Amniotic epithelial cell (primary cell): ENCODE results near the gene TMEM255B.

Source experiments
- DNase-seq: peaks from one replicate; pipeline ENCODE4 v3.0.0-alpha.2; 2010; ENCODE audit warnings: low read depth

Gene TMEM255B

DNA sequence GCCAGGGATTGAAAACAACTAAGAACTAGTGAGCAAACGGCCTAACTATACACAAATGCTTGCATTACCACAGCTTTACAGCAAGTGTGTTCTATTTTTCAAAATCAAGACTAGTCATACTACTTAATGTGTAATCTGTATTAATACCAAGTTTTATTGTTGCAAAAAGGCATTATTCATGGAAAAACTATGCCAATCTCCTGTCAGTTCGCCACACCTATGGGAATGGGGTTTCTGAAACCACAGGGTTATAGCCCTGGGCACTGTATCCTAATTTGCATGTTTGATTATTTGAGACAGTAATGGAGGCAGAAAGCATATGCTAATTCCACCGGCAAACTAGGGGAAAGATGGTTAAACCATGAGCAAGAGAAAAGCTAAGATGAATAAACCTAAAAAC is 90.5 kb downstream of the TMEM255B start:
- no peak for DNase-seq

DNA sequence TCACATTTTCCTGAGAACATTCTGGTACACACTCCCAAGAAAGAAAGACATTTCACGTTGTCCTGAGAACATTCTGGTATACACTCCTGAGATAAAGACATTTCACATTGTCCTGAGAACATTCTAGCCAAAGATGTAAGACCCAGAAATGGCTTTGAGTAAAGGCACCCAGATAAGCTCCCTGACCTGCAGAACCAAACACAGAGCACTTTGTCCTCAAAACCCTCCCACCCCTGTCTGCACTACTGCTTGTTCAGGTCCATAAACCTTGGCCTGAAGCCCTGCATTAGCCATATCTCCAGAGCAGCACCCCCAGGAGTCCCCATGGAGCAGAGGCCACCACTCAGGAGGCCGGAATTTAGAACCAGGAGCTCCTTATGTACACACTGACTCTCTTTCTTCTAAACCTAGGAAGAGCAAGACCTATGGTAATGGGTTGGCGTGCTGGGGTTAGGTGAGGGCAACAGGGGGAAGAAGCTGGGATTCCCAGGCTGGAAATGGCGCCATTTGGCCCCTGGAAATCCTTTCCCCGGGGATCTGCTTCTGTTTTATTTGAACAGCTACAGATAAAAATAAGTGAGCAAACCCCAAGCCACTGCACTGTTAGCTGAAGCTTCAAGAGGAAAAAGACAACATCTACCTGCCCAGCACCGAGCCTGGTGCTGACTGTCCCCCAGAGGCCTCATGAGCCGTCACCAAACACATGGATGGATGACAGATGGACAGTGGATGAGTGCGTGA is 91.1 kb downstream of the TMEM255B start:
- DNase-seq: peak; percentile 53

DNA sequence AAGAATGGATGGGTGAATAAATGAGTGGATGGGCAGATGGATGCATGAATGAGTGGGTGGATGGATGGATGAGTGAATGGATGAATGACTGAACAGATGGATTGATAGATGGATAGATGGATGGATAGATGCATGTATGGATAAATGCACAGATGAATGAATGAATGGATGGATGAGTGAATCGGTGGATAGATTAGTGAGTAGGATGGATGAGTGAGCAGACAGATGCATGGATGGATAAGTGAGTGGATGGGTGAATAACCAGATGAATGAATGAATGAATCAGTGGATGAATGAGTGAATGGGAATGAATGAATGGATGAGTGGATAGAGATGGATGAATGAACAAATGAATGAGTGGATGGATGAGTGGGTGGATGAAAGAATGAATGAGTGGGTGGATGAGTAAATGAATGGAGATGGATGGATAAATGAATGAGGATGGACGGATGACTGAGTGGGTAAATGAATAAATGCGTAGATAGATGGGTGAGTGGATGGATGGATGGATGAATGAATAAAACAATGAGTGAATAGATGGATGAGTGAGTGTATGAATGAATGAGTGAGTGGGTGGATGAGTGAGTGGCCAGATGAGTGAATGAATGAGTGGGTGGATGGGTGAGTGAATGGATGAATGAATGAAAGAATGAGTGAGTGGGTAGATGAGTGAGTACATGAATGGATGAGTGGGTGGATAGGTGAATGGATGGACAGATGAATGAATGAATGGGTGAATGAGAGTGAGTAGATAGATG is 91.9 kb downstream of the TMEM255B start:
- no peak for DNase-seq

DNA sequence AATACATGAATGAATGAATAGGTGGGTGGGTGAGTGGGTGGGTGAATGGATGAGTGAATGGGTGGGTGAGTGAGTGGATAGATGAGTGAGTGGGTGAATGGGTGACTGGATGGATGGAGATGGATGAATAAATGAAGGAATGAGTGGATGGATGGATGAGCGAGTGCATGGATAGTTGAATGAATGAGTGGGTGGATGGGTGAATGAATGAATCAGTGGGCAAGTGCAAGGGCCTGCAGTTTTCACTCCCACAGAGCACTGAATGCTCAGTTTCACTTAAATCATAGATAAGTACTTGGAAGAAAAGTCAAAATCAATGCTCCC is 92.4 kb downstream of the TMEM255B start:
- DNase-seq: no peak

DNA sequence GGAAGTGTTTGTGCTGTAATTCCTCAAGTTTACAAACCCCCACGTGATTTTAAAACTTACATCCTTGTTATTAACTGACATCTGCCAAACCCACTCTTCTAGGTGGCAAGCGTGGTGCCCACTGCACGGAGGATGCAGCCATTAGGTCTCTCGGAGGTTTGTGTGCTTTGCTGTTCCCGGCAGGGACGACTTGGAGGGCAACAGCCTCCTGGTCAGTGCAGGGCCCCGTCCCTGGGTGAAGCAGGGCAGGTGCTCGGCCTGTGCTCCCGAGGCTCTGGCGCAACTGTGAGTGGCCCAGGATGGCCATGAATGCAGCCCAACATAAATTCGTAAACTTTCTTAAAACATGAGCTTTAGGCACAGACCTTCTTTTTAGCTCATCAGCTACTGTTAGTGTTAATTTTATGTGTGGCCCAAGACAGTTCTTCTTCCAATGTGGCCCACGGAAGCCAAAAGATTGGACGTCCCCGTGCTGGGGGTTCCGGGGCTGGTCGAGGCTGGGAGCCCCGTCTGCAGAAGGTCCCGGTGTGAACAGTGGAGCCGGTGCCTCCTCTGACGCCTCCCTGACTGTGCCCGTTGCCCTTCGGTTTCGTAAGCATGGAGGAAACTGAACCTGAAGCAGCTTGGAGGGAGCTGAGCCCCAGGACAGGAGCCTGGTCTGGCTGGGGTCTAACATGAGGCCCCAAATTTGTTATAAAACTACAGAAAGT is 93.0 kb downstream of the TMEM255B start:
- no peak for DNase-seq

DNA sequence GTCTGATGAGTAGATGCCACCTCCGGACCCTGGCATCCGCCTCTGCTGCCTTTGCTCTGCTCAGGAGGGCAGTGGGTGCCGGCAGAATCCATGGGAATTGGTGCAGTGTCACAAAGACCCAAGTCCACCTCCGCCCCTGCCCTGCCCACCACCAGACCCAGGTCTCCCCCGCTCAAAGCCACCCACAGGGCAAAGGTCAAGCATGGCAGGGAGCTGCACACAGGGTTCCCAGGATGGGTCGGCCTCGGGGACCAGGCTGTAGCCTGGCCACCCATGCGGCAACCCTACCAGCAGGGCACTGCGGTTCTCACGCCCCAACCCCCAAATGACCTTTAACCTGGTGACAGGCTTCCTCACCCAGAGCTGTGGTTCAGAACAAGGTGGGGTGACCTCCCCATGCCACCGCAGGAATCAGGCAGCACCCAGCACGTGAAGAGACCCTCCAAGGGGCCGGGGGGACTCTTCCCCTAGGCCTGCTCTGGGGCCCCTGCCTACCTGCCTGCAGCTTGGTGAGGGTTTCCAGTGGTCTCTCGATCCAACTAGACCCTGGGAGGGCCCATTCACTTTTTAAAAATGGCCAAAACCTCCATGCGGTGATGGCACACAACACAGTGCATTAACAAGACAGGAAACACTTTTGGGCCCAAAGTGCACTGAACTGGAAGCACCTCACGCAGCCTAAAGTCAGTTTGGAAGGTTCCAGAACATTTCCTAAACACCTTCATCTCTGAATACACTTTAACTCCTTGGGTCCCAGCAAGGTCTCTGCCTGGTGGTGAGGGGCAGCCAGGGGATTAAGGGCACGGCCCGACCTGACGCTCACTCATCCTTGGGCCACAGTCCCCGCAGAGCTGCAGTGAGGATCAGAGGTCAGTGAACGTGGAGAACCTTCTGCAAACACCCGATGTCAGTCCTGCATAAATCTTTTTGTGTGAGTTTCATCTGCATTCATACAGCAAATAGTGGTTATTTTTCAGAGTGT is 93.8 kb downstream of the TMEM255B start:
- DNase-seq: no peak

DNA sequence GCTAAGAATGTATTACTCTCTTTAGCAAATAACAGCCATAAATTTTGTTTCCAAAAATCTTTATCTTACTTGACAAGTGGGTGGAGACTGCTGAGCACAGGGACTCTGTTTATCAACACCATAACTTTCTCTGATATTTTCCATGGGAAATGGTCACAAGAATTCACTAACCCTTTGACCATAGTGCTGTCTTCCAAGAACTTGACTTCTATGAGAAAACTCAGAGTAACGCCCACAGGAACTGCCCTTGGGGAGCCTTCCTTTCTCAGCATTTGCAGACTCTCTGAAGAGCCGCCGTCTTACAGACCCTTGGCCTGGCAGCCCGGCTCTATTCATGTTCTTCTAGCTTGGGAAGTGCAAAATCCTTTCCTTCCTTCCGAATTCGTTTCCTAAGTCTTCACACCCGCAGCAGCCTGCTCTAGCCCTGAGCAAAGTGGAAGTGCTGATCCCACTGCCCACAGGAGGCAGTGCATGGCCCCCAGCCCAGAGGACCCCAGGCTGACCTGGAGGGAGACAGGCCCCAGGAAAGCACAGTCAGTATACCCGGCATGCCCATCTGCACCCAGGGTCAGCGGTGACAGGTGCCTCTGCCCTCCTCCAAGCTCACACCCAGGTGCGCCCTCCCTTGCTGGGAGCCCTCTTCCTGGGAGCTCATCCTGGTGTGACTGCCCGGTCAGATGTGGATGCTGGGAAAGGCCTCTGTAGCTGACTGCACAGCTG is 94.7 kb downstream of the TMEM255B start:
- peak; percentile 79 for DNase-seq

DNA sequence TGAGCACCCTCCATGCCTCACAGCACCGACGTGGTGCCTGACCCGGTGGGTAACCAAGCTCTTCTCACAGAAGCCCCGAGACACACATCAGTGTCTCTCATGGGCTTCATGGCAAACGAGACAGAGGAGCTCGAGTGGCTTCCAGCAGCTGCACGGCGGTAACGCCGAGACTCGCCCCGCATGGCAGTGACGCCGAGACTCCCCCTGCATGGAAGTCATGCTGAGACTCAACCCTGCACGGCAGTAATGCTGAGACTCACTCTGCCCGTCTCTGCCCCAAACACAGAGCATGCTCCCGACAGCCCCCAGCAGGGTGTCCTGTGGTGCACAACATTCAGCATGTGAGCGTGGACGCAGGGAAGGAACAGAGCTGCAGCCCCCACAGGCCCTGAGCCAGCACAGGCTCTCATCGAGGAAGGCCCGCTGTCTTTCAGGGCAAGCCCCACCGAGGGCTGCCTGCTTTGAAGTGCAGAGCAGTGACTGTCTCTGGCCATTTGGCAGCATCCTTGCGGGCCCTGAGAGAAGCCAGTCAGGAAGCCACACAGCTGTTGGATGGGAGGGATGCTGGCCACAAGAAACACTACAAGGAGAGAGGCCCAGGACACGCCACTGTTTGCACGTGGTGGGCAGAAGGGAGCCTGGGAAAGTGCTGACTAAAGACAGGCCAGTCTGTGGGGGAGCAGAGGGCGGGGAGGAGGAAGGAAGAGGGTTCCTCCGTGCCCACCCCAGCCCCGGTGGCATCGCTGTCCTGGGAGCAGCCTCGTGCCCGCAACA is 95.4 kb downstream of the TMEM255B start:
- DNase-seq: no peak

DNA sequence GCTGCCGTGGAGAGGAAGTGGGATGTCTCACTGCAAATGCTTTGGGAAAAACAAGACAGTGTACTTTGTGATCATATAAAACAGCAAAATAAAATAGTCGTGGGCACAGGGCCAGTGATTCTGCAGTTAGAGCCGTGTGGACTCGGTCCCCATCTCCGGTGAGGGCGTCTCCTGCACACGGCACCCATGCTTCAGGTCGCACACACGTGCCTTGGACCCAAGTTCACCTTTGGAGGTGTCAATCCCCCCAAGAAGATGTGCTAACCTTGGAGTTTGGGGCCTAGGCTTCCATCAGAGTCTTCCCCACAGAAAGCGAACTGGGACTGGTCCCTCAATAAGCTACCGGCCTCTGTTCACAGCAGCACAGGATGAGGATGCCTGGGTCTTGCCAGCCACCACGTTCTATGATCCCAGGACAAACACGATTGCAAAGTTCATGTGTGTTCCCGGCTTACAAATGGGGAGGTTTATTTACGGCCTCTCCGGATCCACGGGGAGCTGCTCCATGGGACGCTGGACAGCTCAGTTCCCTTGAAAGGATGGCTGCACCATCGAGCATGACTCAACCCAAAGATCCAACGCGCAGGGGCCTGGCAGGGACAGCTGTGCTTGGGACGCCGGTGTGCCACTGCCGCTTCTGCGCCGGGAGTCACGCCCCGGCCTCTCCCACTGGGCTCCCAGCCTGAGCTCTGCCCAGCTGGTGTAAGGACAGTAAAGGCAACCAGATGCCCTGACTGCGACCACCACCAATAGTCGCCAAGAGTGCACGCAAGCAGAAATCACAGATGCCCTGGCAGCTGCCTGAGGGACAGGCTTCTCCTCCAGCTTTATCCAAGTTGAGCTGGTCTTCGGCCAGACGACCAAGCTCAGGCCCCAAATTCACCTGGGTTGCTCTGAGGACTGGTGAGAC is 96.2 kb downstream of the TMEM255B start:
- no peak for DNase-seq

DNA sequence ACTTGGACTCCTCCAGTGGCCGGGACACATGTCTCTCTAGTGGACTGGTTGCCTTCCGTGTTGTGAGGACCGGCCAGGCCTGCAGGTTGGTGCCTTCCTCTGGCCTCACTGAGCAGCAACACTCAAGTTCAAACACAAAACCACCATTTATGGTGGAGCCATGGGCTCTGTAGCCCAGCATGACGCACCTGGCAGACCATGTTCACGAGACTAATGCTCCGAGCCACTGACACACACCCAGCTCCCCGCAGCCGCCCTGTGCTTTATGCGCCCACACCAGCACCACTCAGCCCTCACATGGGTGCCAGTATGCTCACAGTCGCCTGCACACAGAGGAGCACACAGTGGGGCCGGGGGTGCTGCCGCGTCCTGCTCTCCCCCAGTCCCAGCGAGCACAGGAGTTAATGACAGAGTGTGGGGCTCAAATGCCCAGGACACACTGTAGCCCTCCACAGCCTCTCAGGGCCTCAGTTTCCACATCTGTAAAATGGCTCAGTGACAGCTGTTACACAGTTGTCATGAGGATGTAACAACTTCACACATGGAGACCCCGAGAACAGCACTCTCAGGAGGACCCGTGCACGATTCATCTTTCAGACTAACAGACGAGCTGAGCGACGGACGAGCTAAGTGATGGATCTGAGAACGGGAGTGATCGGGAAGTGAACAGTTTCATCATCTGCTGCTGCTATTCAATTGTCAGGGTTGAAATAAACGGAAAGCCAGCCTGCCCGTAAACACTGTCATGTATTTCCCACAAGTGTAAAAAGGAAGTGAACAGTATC is 97.1 kb downstream of the TMEM255B start:
- no peak for DNase-seq

DNA sequence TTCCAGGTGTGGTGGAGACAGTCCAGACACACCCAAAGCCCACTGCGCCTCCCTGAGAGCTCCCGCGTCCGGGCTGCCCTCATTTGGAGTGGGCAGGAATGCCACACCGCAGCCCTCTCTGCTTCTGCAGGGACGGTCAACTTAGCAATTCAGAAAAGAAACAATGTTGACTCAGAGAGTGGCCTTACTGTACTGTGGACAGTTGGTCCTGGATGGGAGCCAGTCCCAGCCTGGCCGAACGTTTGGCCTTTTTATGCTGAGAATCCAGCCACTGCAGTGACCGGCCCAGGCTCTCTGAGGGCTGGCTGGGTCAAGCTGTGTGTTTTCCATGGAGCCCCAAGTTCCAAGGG is 97.7 kb downstream of the TMEM255B start:
- DNase-seq: peak; percentile 54

DNA sequence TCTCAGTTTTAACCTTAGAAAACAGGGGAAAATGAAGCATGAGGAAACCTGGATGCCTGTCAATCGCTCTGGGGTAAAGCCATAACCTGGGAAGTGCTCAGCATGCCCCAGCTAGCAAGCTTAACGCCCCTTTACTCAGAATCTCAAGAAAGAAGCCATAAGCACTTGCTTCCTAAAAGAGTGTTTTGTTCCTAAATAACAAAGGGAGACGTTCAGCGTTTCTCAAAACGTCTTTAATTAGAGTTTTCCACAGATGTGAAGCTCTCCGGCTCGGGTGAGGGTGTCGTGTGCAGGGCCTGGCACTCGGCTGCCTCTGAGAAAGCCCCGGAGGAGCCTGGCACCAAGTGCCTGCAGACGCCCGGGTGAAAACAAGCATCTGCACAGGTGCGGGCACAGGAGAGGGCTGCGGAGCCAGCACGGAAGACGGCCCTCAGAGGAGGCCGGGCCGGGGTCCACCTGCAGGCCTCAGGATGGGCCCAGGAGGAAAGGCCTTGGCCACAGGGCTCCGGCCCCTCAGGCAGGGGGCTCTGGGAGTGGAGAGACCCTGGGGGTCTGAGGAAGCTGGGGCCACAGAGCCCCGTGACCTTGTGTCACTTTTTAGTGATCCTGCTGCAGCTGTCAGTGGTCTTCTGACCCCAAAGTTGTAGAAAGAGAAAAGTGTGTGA is 98.6 kb downstream of the TMEM255B start:
- DNase-seq: no peak

DNA sequence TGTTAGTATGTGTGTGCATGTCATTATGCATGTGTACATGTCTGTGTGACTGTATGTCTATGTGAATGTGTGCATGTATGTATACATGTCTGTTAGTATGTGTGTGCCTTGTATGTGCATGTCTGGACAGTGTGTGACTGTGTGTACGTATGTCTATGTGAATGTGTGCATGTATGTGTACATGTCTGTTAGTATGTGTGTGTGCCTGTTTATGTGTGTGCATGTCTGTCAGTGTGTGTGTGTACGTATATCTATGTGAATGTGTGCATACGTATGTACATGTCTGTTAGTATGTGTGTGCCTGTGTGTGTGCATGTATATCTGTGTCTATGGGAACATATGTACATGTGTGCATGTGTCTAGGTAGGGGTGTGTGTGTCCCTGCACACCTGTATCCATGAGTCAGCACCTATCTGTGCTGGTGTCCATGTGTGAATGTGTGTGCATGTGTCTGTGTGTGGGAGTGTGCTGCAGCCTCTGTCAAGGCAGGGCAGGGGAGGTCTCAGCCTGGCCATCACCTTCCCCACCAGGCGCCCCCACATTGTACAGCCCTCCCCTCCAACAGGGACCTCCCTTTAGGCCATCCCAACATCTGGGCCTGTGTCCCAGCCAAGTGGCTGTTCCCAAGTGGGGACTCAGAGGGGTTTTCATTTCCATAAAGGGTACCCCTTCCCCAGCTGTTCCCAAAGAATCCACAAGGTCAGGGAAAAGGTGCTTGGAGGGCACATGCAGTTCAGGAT is 100.5 kb downstream of the TMEM255B start:
- no peak for DNase-seq

DNA sequence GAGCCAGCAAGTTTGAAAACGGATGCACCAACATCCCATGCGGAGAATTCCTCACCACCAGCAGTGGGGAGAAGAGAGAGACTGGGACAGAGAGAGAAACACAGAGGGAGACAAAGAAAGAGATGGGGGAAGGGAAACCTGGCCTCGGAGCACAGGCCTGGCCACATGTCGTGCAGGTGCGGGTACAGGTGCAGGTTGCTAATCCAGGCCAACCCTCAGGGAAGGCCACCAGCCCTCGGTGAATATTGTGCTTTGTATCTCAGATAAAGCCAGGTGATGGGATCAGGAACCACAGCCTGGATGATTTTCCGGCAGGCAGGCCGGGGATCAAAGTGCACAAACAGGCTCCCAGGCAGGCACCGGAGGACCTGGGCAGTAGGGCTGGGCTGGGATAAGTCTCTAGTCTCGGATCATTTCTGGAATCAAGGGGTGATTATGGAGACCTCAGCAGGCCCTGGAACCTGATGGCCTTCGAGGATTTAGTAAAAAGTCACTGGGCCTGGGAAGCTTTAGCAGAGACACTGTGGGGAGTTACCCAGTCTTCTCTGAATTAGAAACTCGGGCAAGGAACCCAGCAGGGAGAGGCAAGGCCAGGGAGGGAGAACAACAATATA is 101.1 kb downstream of the TMEM255B start:
- no peak for DNase-seq

DNA sequence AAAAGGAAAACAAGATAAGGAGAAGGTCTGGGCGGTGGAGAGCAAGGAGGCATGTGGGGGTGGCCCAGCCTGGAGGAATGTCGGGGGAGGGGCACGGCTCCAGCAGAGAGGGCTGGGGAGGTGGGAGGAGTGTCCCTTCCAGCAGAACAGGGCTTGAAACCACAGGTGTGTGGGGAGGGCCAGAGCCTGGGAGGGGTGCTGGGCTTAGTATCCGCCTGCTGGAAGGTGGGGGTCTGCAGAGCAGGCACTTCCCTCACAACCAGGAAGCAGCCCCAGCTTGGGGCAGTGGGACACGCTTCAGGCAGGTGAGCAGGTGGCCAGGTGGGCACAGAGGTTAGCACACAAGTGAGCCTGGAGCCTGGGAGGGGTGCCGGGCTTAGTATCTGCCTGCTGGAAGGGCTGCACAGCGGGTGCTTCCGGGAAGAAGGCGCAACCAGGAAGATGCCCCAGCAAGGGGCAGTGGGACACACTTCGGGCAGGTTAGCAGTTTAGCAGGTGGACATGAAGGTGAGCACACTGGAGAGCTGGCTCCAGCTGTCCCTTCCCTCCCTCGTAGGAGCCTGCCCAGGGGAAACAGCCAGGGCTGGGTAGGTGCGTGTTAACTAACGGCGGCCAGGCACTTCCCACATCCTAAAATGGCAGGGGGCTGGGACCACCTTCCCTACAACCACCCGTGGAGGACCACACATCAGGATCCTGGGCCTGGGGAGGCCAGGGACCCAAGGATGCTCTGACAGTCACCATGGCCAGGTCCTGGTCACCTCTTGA is 101.8 kb downstream of the TMEM255B start:
- DNase-seq: peak; percentile 90

DNA sequence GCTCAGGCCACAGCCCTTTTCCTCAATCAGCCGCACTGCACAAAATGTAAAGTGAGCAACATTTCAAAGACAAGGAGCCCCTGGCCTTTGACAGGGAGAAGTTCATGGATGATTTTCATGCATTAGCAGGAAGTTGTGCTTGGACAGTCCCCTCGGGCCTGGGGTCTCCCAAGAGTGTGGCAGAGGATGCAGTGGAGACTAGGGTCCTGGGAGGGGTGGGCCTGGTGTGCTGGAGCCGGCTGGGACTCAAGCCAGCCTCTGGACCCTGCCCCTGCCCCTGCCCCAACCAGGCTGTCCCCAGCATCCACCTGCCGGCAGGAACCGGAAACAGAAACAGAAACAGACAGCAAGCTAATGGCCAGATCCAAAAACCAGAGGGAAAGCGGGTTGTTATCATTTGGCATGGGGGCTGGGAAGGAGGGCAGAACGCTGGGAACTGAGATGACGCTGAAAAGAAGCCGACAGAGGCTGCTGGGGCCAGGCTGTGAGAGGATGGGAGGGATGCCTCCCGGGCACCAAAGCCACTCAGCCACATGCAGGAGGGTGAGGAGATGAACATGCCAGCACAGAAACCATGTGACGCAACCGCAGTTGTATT is 102.5 kb downstream of the TMEM255B start:
- DNase-seq: peak; percentile 33
